ENCODE measurements around the gene SNX1.

Gene SNX1

GRCh38 chr15:64152507-64153387, 57.0 kb downstream of the SNX1 start:
- DNase-seq, result peak; percentile 34
- peak; percentile 45 for ATAC-seq (replicated peaks)
- Mint-ChIP-seq H3K27me3 (no peaks in the 10 kb centered on the region), H3K4me3 (peak overlapping the region; percentile 90), H3K4me1 (peaks cover 45 to 63% of the 10 kb centered on the region in 2 donors), H3K9me3 (no peaks in the 10 kb centered on the region), H3K36me3 (peaks cover 15 to 29% of the 10 kb centered on the region in 2 donors), H3K27ac (peak overlapping the region; percentile 94)

DNA sequence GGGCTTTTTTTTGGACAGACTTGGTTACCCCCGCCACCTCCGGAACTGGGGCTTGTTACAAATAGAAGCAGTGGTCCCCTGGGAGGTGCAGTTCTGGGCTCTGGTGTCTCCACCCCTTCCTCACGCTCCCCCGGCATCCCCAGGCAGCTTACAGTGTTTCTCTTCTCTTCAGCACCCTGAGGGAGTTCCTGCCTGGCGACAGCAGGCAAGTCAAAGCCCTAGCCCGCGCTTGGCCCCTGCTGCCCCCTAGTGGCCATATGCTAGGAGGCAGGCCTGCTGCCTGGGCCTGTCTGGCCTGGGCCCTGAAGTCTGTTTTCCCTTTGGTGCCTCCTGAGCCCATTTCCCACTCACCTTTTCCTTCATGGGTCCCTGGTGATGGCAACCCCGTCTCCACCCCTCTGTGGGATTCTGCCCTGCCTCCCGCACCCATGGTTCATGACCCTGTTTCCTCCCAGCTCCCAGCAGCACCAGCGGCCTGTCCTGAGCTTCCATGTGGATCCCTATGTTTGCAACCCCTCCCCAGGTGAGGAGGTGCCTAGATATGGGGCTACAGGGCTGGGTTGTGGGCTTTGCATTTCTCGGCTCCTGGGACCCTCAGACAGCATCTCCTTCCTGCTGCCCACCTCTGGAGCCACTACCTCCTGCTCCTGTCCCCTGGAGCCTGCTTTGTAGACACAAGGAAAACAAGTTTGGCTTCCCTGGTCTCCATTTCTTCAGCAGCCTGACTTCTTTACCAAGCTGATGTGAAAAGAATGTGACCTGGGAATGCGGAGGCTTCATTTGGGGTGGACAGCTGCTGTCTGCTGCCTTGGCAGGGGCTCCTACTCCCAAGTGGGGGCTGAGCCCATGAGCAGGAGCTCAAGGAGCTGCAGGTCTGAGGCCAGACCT, 57.9 kb downstream of the SNX1 start:
- H3K36me3 Mint-ChIP-seq, result peaks cover 23 to 39% of the 10 kb centered on the region in 2 donors
- peaks cover 53 to 73% of the 10 kb centered on the region in 2 donors for H3K4me1 Mint-ChIP-seq
- H3K27ac Mint-ChIP-seq, result peak overlapping the region; percentile 94
- no peaks in the 10 kb centered on the region for H3K27me3 Mint-ChIP-seq
- DNase-seq (peak; percentile 96), ATAC-seq (replicated peaks) (peak; percentile 83 to 84)
- no peaks in the 10 kb centered on the region for H3K9me3 Mint-ChIP-seq
- H3K4me3 Mint-ChIP-seq, result peak overlapping the region; percentile 90

GRCh38 chr15:64155802-64156651, 60.2 kb downstream of the SNX1 start:
- H3K36me3 Mint-ChIP-seq, result peaks cover 37 to 52% of the 10 kb centered on the region in 2 donors
- ATAC-seq (replicated peaks), result no peak
- no peak for DNase-seq
- no peaks in the 10 kb centered on the region for H3K9me3 Mint-ChIP-seq
- H3K4me3 Mint-ChIP-seq, result peak overlapping the region in 1 of 2 donors; percentile 43
- H3K27ac Mint-ChIP-seq, result peak overlapping the region; percentile 72
- no peaks in the 10 kb centered on the region for H3K27me3 Mint-ChIP-seq
- H3K4me1 Mint-ChIP-seq, result peaks cover 48 to 70% of the 10 kb centered on the region in 2 donors

DNA sequence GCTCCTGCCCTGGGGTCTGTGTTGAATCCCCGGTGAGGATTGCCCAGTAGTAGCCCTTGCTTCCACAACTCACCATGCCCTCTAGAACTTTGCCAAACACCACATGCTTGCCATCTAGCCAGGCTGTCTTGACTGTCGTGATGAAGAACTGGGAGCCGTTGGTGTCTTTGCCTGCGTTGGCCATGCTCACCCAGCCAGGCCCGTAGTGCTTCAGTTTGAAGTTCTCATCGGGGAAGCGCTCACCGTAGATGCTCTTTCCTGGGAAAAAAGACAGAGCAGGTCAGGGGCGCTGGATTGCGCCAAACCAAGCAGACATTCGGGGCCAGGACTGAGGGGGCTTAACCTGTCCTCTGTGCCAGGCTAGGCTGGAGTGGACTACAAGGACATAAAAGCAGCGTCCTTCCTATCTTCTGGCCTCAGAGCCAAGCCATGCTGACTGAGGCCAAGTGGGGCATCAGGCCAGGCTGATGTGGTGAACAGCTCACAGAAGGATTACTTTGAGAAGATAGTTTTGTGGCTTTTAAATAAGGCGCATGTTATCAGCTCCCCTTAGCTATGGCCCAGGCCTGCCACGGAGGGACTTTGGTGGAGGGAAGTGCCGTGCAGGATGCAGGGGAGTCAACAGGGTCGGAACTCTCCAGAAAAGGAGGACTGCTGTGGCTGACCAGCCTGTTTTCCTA, 61.0 kb downstream of the SNX1 start:
- Mint-ChIP-seq H3K36me3 (peaks cover 38 to 55% of the 10 kb centered on the region in 2 donors), H3K4me1 (peaks cover 48 to 73% of the 10 kb centered on the region in 2 donors), H3K4me3 (peak overlapping the region in 1 of 2 donors; percentile 7), H3K27me3 (no peaks in the 10 kb centered on the region), H3K9me3 (no peaks in the 10 kb centered on the region), H3K27ac (peak overlapping the region; percentile 72)
- DNase-seq (no peak), ATAC-seq (replicated peaks) (no peak)

- Mint-ChIP-seq H3K4me3 (peak overlapping the region in 1 of 2 donors; percentile 5), H3K27ac (peak overlapping the region; percentile 43), H3K4me1 (peaks cover 50 to 74% of the 10 kb centered on the region in 2 donors)
Observed at GRCh38 chr15:64157599-64158125, 61.9 kb downstream of the SNX1 start.

GRCh38 chr15:64158363-64159134, 62.8 kb downstream of the SNX1 start:
- peaks cover 45 to 69% of the 10 kb centered on the region in 2 donors for H3K4me1 Mint-ChIP-seq
- H3K36me3 Mint-ChIP-seq, result peaks cover 38 to 57% of the 10 kb centered on the region in 2 donors
- DNase-seq (no peak), ATAC-seq (replicated peaks) (no peak)
- H3K27me3 Mint-ChIP-seq, result no peaks in the 10 kb centered on the region
- H3K4me3 Mint-ChIP-seq, result peak overlapping the region in 1 of 2 donors; percentile 26
- H3K27ac Mint-ChIP-seq, result peak overlapping the region; percentile 81
- H3K9me3 Mint-ChIP-seq, result no peaks in the 10 kb centered on the region

More at GRCh38 chr15:64157599-64158125, 61.9 kb downstream of the SNX1 start:
- H3K27me3 Mint-ChIP-seq, result no peaks in the 10 kb centered on the region
- ATAC-seq (replicated peaks) (no peak), DNase-seq (no peak)
- H3K9me3 Mint-ChIP-seq, result no peaks in the 10 kb centered on the region
- H3K36me3 Mint-ChIP-seq, result peaks cover 39 to 60% of the 10 kb centered on the region in 2 donors

DNA sequence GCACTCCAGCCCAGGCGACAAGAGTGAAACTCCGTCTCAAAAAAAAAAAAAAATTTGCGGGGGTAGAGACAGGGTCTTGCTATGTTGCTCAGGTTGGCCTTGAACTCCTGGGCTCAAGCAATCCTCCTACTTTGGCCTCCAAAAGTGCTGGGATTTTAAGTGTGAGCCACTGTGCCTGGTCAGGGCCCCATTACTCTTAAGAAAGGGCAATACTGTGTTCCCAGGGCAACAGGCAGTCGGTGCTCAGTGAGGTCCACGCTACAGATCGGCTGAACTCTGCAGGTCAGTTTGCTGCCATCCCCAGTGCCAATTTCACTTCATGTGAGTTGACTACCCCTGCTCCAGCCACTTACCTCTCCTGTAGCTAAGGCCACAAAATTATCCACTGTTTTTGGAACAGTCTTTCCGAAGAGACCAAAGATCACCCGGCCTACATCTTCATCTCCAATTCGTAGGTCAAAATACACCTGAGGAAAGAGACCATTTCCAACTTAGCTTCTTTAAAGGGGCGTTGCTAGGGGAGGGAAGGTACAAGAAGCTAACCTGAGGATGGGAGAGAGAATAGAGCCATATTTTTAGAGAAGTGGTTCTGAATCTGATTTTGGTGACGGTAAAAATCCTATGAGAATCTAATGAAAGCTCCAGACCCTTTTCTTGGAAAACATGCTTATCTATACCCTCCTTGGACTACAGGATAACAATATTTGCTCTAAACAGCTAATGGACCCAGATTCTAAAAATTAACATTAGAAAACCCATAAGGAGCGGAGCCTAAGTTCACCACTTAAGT, 66.1 kb downstream of the SNX1 start:
- Mint-ChIP-seq H3K4me1 (peaks cover 42 to 64% of the 10 kb centered on the region in 2 donors), H3K27ac (peak overlapping the region; percentile 98), H3K27me3 (no peaks in the 10 kb centered on the region), H3K36me3 (peaks cover 28 to 43% of the 10 kb centered on the region in 2 donors), H3K9me3 (no peaks in the 10 kb centered on the region), H3K4me3 (peak overlapping the region; percentile 89 to 92)
- ATAC-seq (replicated peaks) (no peak), DNase-seq (no peak)

GRCh38 chr15:64162478-64162868, 66.7 kb downstream of the SNX1 start:
- H3K9me3 Mint-ChIP-seq, result no peaks in the 10 kb centered on the region
- peak; percentile 35 to 37 for ATAC-seq (replicated peaks)
- H3K4me1 Mint-ChIP-seq, result peaks cover 38 to 58% of the 10 kb centered on the region in 2 donors
- H3K27me3 Mint-ChIP-seq, result no peaks in the 10 kb centered on the region
- peak overlapping the region; percentile 98 for H3K27ac Mint-ChIP-seq
- peaks cover 28 to 40% of the 10 kb centered on the region in 2 donors for H3K36me3 Mint-ChIP-seq
- no peak for DNase-seq
- H3K4me3 Mint-ChIP-seq, result peak overlapping the region; percentile 89 to 92

DNA sequence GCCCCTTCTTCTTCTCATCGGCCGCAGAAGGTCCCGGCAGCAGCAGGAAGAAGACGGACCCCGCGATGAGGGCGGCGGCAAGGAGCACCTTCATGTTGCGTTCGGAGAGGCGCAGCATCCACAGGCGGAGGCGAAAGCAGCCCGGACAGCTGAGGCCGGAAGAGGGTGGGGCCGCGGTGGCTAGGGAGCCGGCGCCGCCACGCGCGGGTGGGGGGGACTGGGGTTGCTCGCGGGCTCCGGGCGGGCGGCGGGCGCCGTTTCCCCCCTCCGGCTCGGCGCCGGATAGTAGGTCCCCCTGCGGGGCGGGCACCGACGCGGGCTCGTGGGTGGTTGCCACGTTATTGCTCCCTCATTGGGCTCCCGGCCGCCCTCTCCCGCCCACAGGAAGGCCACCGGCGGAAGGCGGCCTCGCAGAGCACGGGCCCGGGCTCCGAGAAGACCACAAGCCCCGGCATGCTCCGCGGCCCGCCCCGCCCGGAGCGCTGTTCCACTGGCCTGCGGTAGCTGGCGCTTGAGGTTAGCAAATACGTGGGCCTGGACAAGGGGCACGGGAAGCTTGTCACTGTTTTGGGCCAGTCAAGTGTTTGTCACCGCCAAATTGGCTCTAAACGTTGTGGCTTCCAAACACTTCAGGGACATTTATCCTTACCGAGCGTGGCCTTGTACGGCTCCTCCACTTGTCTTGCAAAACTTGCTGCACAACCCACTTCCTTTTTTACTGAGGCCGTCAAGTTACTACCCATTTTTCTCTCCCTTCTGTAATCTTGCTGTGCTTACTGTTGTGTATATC, 67.3 kb downstream of the SNX1 start, which contains the start of gene PPIB:
Gene PPIB, minus strand, starts transcription at position 154 of the 790 bp plus-strand sequence. Its CDS starts 36 bp downstream, at position 118.
- H3K4me3 Mint-ChIP-seq, result peak within 1 kb of the TSS; percentile 89 to 92
- H3K27me3 Mint-ChIP-seq, result no peaks in the 10 kb centered on the region
- H3K36me3 Mint-ChIP-seq, result peaks cover 26 to 36% of the 10 kb centered on the region in 2 donors
- no peaks in the 10 kb centered on the region for H3K9me3 Mint-ChIP-seq
- ATAC-seq (replicated peaks) (peak; percentile 91 to 92), DNase-seq (peak; percentile 97)
- H3K4me1 Mint-ChIP-seq, result peaks cover 35 to 54% of the 10 kb centered on the region in 2 donors
- H3K27ac Mint-ChIP-seq, result peak within 1 kb of the TSS; percentile 98

- Mint-ChIP-seq H3K36me3 (peaks cover 20 to 30% of the 10 kb centered on the region in 2 donors), H3K27me3 (no peaks in the 10 kb centered on the region)
Observed at GRCh38 chr15:64163659-64164362, 68.0 kb downstream of the SNX1 start.

More at GRCh38 chr15:64163659-64164362, 68.0 kb downstream of the SNX1 start:
- DNase-seq (no peak), ATAC-seq (replicated peaks) (peak; percentile 8 to 9)
- peaks cover 29 to 47% of the 10 kb centered on the region in 2 donors for H3K4me1 Mint-ChIP-seq
- peak overlapping the region; percentile 95 for H3K27ac Mint-ChIP-seq
- no peaks in the 10 kb centered on the region for H3K9me3 Mint-ChIP-seq
- peak overlapping the region; percentile 85 to 89 for H3K4me3 Mint-ChIP-seq

Measured in stimulated activated naive B cell treated with anti-CD40 and anti-IgM and Interleukin-4, amounts not matched to agents 10 μg/mL and 1 μg/mL and 100 μg/mL, for 72 hours (primary cell).